GM23338 (cell line): ENCODE measurements around the gene SPINK14. TPM values are rescaled to one million over a fixed set of nuclear protein-coding genes. Genes with fewer than 3 reads are reported as not detected.

Experiments used
- ATAC-seq: fragments of 200-7000 bp; cut with Tn5 transposase; 3 replicates; pipeline ENCODE4 v1.9.1; 2020
- DNase-seq: peaks from one replicate; pipeline ENCODE4 v3.0.0-alpha.2; 2015; ENCODE audit warnings: low spot score
- H2AFZ ChIP-seq: fragments of 200-600 bp; sonication (generic); 2 replicates; pipeline ENCODE4 v1.8.0; 2016; ENCODE audit warnings: antibody characterized with exemption, mild to moderate bottlenecking, moderate library complexity
- H3F3A ChIP-seq: fragments of 200-600 bp; sonication (generic); replicated peaks from 2 replicates; pipeline ENCODE4 v1.8.0; 2017; ENCODE audit warnings: antibody characterized with exemption, mixed run types, low read depth
- H3K27ac ChIP-seq: fragments of 200-600 bp; sonication (generic); 2 replicates; pipeline ENCODE4 v1.6.1; 2016; ENCODE audit warnings: low read depth
- H3K27me3 ChIP-seq: fragments of 200-600 bp; sonication (generic); 2 replicates; pipeline ENCODE4 v1.8.0; 2016; ENCODE audit warnings: mild to moderate bottlenecking, mixed run types, moderate library complexity; ENCODE audit not compliant: insufficient read depth
- H3K36me3 ChIP-seq: fragments of 200-600 bp; sonication (generic); 2 replicates; pipeline ENCODE4 v1.8.0; 2016; ENCODE audit warnings: mild to moderate bottlenecking; ENCODE audit not compliant: insufficient read depth
- H3K4me1 ChIP-seq: fragments of 200-600 bp; sonication (generic); 2 replicates; pipeline ENCODE4 v1.8.0; 2016; ENCODE audit warnings: mild to moderate bottlenecking, moderate library complexity; ENCODE audit not compliant: insufficient read depth
- H3K4me2 ChIP-seq: fragments of 200-600 bp; sonication (generic); 2 replicates; pipeline ENCODE4 v1.7.1; 2017; ENCODE audit warnings: mixed run types
- H3K4me3 ChIP-seq: fragments of 200-600 bp; sonication (generic); 2 replicates; pipeline ENCODE4 v1.6.1; 2016; ENCODE audit warnings: mixed run types
- H3K79me2 ChIP-seq: fragments of 200-600 bp; sonication (generic); replicated peaks from 2 replicates; pipeline ENCODE4 v1.8.0; 2017; ENCODE audit warnings: mild to moderate bottlenecking; ENCODE audit not compliant: insufficient read depth
- H3K9me2 ChIP-seq: fragments of 200-600 bp; sonication (generic); 2 replicates; pipeline ENCODE4 v1.8.0; 2017; ENCODE audit not compliant: insufficient read depth
- H4K20me1 ChIP-seq: fragments of 200-600 bp; sonication (generic); replicated peaks from 2 replicates; pipeline ENCODE4 v1.8.0; 2017; ENCODE audit warnings: mild to moderate bottlenecking; ENCODE audit not compliant: insufficient read depth
- H3K27ac Mint-ChIP-seq: 2 replicates; pipeline ENCODE4 v1.8.0; 2020; ENCODE audit warnings: inconsistent platforms, mild to moderate bottlenecking, moderate library complexity, mixed read lengths
- H3K27me3 Mint-ChIP-seq: 3 replicates; pipeline ENCODE4 v1.8.0; 2022; ENCODE audit warnings: low read depth, mild to moderate bottlenecking, moderate library complexity, mixed read lengths, inconsistent platforms; ENCODE audit not compliant: insufficient read depth, poor library complexity
- H3K36me3 Mint-ChIP-seq: 3 replicates; pipeline ENCODE4 v1.8.0; 2021; ENCODE audit warnings: low read depth, mild to moderate bottlenecking, inconsistent platforms, moderate library complexity, mixed read lengths
- H3K4me1 Mint-ChIP-seq: 3 replicates; pipeline ENCODE4 v1.8.0; 2020; ENCODE audit warnings: mild to moderate bottlenecking, inconsistent platforms, mixed read lengths
- H3K4me3 Mint-ChIP-seq: 3 replicates; pipeline ENCODE4 v1.8.0; 2021; ENCODE audit warnings: moderate library complexity, mild to moderate bottlenecking, inconsistent platforms, mixed read lengths
- H3K9me3 Mint-ChIP-seq: 3 replicates; pipeline ENCODE4 v1.8.0; 2020; ENCODE audit warnings: moderate library complexity, mild to moderate bottlenecking, inconsistent platforms, mixed read lengths
- CREB1 ChIP-seq: fragments of 250-450 bp; sonication (Bioruptor Pico); IDR thresholded peaks from 2 replicates; pipeline ENCODE4 v1.5.0; 2020; ENCODE audit warnings: low read depth, mild to moderate bottlenecking, moderate library complexity
- EZH2 ChIP-seq: fragments of 200-600 bp; sonication (generic); IDR thresholded peaks from one replicate; pipeline ENCODE4 v1.8.0; 2017; ENCODE audit warnings: antibody characterized with exemption, mild to moderate bottlenecking, low read depth; ENCODE audit not compliant: unreplicated experiment
- EZH2phosphoT487 ChIP-seq: fragments of 200-600 bp; sonication (generic); IDR thresholded peaks from one replicate; pipeline ENCODE4 v1.8.1; 2018; ENCODE audit warnings: antibody characterized with exemption; ENCODE audit not compliant: unreplicated experiment
- POLR2AphosphoS5 ChIP-seq: IDR thresholded peaks from 2 replicates; pipeline ENCODE4 v1.6.1; 2016; ENCODE audit warnings: antibody characterized with exemption, low read depth
- STAT1 ChIP-seq: IDR thresholded peaks from one replicate; pipeline ENCODE4 v1.6.1; 2016; ENCODE audit warnings: antibody characterized with exemption; ENCODE audit not compliant: unreplicated experiment
- ZNF114 ChIP-seq: fragments of 250-450 bp; sonication (Bioruptor Pico); IDR thresholded peaks from 2 replicates; pipeline ENCODE4 v1.5.0; 2020; ENCODE audit warnings: mild to moderate bottlenecking, moderate library complexity
- polyA plus RNA-seq: library from polyadenylated mRNA; unstranded; fragments of >200 nt; fragmentation: Nextera tagmentation; extraction: Ambion mirVana; gene quantifications from 2 replicates; pipeline ENCODE4 v1.2.1, GENCODE V29; 2016
- total RNA-seq: library from RNA; depleted of rRNA; stranded (reverse); fragments of >200 nt; shearing (Covaris generic); gene quantifications from 2 replicates; pipeline ENCODE4 v1.2.3, GENCODE V29; 2014
- TF ChIP-seq, protein P1 (sequence below): IDR thresholded peaks from one replicate; pipeline ENCODE4 v1.6.1; 2018; ENCODE audit warnings: antibody characterized with exemption; ENCODE audit not compliant: unreplicated experiment
- TF ChIP-seq, protein P2 (sequence below), 2 experiments: fragments of 200-600 bp in 1 of 2; sonication (generic) in 1 of 2; conservative IDR thresholded peaks; 2 replicates each; pipeline versions ENCODE4 v1.5.1 to v1.6.1; 2016 to 2017; ENCODE audit warnings: antibody characterized with exemption in 2 of 2, low read depth in 2 of 2, mild to moderate bottlenecking in 2 of 2, moderate library complexity in 1 of 2
- TF ChIP-seq, protein P3 (sequence below): IDR thresholded peaks from 2 replicates; pipeline ENCODE4 v1.6.1; 2016; ENCODE audit warnings: antibody characterized with exemption

The SPINK14 gene
- total and polyA plus RNA-seq, 2 experiments from 2014 or later: not detected

DNA sequence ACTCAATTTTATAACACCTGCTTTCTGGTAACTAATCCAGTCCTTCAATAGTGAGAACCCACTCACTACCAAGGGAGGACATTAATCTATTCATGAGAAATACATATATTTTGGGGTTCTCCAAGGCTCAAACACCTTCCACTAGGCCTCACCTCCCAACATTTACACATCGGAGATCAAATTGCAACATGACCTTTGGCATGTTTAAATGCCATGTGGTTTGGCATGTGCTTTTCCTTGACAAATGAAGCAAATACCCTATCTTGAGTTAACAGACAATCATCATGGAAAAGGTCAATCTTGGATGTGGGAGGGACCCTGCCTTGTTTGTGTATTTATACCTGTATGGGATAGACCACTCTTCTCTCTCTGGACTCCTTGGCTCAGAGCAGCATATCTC, 21.9 kb upstream of the SPINK14 start:
- no peak overlapping the region for H3K27ac ChIP-seq
- no peaks in the 10 kb centered on the region for H3K36me3 ChIP-seq
- H3F3A ChIP-seq: no peaks in the 10 kb centered on the region
- DNase-seq (no peak), ATAC-seq (no peak)
- no peak overlapping the region for H3K4me3 Mint-ChIP-seq
- H3K4me3 ChIP-seq: no peak overlapping the region
- H3K27me3 Mint-ChIP-seq: no peaks in the 10 kb centered on the region
- H3K4me2 ChIP-seq: no peak overlapping the region
- no peaks in the 10 kb centered on the region for H4K20me1 ChIP-seq
- no peak overlapping the region for H3K27ac Mint-ChIP-seq
- peaks cover 8% of the 10 kb centered on the region; the same call in 1 of the 2 replicates for H3K9me2 ChIP-seq
- H3K36me3 Mint-ChIP-seq: no peaks in the 10 kb centered on the region
- no peak for TF ChIP-seq EZH2phosphoT487
- TF ChIP-seq, protein P1, sequence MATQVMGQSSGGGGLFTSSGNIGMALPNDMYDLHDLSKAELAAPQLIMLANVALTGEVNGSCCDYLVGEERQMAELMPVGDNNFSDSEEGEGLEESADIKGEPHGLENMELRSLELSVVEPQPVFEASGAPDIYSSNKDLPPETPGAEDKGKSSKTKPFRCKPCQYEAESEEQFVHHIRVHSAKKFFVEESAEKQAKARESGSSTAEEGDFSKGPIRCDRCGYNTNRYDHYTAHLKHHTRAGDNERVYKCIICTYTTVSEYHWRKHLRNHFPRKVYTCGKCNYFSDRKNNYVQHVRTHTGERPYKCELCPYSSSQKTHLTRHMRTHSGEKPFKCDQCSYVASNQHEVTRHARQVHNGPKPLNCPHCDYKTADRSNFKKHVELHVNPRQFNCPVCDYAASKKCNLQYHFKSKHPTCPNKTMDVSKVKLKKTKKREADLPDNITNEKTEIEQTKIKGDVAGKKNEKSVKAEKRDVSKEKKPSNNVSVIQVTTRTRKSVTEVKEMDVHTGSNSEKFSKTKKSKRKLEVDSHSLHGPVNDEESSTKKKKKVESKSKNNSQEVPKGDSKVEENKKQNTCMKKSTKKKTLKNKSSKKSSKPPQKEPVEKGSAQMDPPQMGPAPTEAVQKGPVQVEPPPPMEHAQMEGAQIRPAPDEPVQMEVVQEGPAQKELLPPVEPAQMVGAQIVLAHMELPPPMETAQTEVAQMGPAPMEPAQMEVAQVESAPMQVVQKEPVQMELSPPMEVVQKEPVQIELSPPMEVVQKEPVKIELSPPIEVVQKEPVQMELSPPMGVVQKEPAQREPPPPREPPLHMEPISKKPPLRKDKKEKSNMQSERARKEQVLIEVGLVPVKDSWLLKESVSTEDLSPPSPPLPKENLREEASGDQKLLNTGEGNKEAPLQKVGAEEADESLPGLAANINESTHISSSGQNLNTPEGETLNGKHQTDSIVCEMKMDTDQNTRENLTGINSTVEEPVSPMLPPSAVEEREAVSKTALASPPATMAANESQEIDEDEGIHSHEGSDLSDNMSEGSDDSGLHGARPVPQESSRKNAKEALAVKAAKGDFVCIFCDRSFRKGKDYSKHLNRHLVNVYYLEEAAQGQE: no peak
- TF ChIP-seq STAT1: no peak
- TF ChIP-seq CREB1 (CRISPR knock-in tag): no peak
- TF ChIP-seq, protein P2, sequence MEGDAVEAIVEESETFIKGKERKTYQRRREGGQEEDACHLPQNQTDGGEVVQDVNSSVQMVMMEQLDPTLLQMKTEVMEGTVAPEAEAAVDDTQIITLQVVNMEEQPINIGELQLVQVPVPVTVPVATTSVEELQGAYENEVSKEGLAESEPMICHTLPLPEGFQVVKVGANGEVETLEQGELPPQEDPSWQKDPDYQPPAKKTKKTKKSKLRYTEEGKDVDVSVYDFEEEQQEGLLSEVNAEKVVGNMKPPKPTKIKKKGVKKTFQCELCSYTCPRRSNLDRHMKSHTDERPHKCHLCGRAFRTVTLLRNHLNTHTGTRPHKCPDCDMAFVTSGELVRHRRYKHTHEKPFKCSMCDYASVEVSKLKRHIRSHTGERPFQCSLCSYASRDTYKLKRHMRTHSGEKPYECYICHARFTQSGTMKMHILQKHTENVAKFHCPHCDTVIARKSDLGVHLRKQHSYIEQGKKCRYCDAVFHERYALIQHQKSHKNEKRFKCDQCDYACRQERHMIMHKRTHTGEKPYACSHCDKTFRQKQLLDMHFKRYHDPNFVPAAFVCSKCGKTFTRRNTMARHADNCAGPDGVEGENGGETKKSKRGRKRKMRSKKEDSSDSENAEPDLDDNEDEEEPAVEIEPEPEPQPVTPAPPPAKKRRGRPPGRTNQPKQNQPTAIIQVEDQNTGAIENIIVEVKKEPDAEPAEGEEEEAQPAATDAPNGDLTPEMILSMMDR (conservative IDR thresholded peaks at IDR 0.05; ENCODE audit: low read depth in 2 of 2): no peak
- TF ChIP-seq, protein P3, sequence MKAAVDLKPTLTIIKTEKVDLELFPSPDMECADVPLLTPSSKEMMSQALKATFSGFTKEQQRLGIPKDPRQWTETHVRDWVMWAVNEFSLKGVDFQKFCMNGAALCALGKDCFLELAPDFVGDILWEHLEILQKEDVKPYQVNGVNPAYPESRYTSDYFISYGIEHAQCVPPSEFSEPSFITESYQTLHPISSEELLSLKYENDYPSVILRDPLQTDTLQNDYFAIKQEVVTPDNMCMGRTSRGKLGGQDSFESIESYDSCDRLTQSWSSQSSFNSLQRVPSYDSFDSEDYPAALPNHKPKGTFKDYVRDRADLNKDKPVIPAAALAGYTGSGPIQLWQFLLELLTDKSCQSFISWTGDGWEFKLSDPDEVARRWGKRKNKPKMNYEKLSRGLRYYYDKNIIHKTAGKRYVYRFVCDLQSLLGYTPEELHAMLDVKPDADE: no peak
- no peak for TF ChIP-seq ZNF114 (CRISPR knock-in tag)
- TF ChIP-seq EZH2: no peak
- no peak overlapping the region for H2AFZ ChIP-seq
- no peaks in the 10 kb centered on the region for H3K79me2 ChIP-seq
- peaks cover 5% of the 10 kb centered on the region; the same call in 1 of the 2 replicates for H3K4me1 ChIP-seq
- no peaks in the 10 kb centered on the region for H3K4me1 Mint-ChIP-seq
- H3K9me3 Mint-ChIP-seq: no peaks in the 10 kb centered on the region; the same call in 2 of the 3 replicates
- no peaks in the 10 kb centered on the region for H3K27me3 ChIP-seq

DNA sequence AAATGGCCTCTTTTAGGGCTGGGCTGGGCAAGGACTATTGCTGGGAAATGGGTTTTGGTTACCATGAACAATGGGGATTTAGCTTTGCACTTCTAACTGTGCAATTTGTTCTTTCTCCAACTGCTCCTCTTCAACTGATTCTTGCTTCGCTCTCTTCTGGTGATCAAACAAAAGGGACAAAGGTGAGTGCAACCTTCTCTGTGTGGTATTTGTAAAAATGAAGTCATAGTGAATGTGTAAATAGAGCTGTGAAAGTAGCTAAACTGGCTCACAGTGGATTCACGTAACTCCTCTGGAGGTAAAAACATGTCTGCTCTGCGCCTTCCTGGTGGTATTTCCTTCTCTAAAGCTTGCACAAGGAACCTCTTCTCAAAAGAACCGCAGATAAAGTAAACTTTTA, 20.9 kb upstream of the SPINK14 start:
- H3K36me3 ChIP-seq: no peaks in the 10 kb centered on the region
- peaks cover 8% of the 10 kb centered on the region; the same call in 1 of the 2 replicates for H3K9me2 ChIP-seq
- Mint-ChIP-seq H3K9me3 (no peaks in the 10 kb centered on the region; the same call in 2 of the 3 replicates), H3K4me1 (no peaks in the 10 kb centered on the region), H3K36me3 (no peaks in the 10 kb centered on the region), H3K4me3 (no peak overlapping the region), H3K27ac (no peak overlapping the region), H3K27me3 (no peaks in the 10 kb centered on the region)
- H3K4me2 ChIP-seq: no peak overlapping the region
- TF ChIP-seq EZH2 (no peak), POLR2AphosphoS5 (no peak)
- TF ChIP-seq, protein P1: no peak
- H3K27me3 ChIP-seq: no peaks in the 10 kb centered on the region
- ATAC-seq: no peak
- no peaks in the 10 kb centered on the region for H3F3A ChIP-seq
- H2AFZ ChIP-seq: no peak overlapping the region
- no peaks in the 10 kb centered on the region for H3K79me2 ChIP-seq
- no peak for DNase-seq
- H3K27ac ChIP-seq: no peak overlapping the region
- peaks cover 5% of the 10 kb centered on the region; the same call in 1 of the 2 replicates for H3K4me1 ChIP-seq
- H4K20me1 ChIP-seq: no peaks in the 10 kb centered on the region
- no peak overlapping the region for H3K4me3 ChIP-seq
